ENCODE results near the gene OARD1. TPM values are rescaled to one million over a fixed set of nuclear protein-coding genes. Genes with fewer than 3 reads are reported as not detected.
A peak's percentile ranks its signal among the peaks of the same experiment; 100 is the strongest.

The OARD1 gene
- total and polyA plus RNA-seq, 2 of the 8 experiments (the other 6 are each of a cell fraction or from before 2014, with no cell fraction given): 16.8 to 35.8 TPM

DNA sequence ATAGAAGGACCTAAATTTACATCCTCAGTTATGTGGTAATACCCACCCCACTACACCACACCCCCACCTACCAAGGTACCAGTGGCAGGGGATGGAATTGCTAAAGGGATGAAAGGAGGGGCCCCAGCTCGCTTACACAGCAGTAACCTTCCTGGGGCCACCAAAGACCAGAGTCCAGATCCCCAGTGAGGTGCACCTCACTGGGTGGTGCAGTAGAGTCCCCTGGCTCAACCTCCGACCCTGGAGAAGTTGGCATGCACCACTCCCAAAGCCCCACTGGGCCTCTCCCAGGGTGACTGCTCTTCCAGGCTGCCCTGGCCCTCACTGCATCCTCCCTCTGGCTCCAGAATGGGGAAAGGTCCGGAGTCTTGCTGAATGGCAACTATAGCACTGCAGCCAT lies 34.0 kb downstream of the OARD1 start:
- Histone ChIP-seq H3K23me2 (ENCODE audit: low read depth, low read length) (no peaks in the 10 kb centered on the region), H3K27me3 (replicated peaks in 1 of 4; ENCODE audit: control insufficient read depth in 3 of 4, extremely low read depth in 1 of 4, insufficient read depth in 3 of 4, low read length in 3 of 4) (no peaks in the 10 kb centered on the region; a peak in 1 of 7 replicates), H3K23ac (ENCODE audit: insufficient read length) (no peak overlapping the region), H4K5ac (ENCODE audit: insufficient read length, low read depth, low read length) (no peak overlapping the region), H4K8ac (ENCODE audit: extremely low read depth, insufficient read depth, low read length) (no peak overlapping the region), H4K91ac (replicated peaks; ENCODE audit: insufficient read length, low read length) (no peak overlapping the region), H3K9ac (replicated peaks in 1 of 4; ENCODE audit: extremely low read depth in 1 of 4, low read depth in 3 of 4, low read length in 3 of 4) (no peak overlapping the region), H3K27ac (ENCODE audit: low read depth, low read length) (no peak overlapping the region), H4K20me1 (replicated peaks in 1 of 2; ENCODE audit: control insufficient read depth in 1 of 2, insufficient read depth in 2 of 2, low read length in 2 of 2) (no peaks in the 10 kb centered on the region), H3K79me1 (ENCODE audit: low read depth, low read length) (no peaks in the 10 kb centered on the region), H2AK5ac (ENCODE audit: low read depth, low read length) (no peak overlapping the region), H2BK5ac (ENCODE audit: low read depth, low read length) (no peak overlapping the region), H3K18ac (ENCODE audit: extremely low read depth, low read length) (no peak overlapping the region), H3K9me3 (ENCODE audit: insufficient read depth in 2 of 2, low read depth in 1 of 2, low read length in 1 of 2) (no peaks in the 10 kb centered on the region), H2AFZ (ENCODE audit: low read length) (no peak overlapping the region), H3K36me3 (ENCODE audit: control insufficient read depth in 2 of 4, insufficient read depth in 4 of 4, low read length in 3 of 4) (no peaks in the 10 kb centered on the region), H2BK15ac (ENCODE audit: low read length) (0 out of 2 replicates have a peak overlapping the region, but pooled peaks have one; percentile 9), H3K79me2 (ENCODE audit: control insufficient read depth in 1 of 2, insufficient read depth in 2 of 2, low read length in 2 of 2) (no peaks in the 10 kb centered on the region), H3K4me1 (replicated peaks in 1 of 4; ENCODE audit: control insufficient read depth in 3 of 4, insufficient read depth in 4 of 4, low read length in 3 of 4) (peaks cover 0 to 4% (median 3%) of the 10 kb centered on the region in 4 experiments; a peak in 6 of 7 replicates), H2BK12ac (ENCODE audit: low read depth, low read length) (no peak overlapping the region), H2BK20ac (ENCODE audit: low read length) (no peak overlapping the region), H2BK120ac (replicated peaks; ENCODE audit: low read depth, low read length) (no peak overlapping the region), H3K14ac (ENCODE audit: insufficient read length) (no peak overlapping the region), H3K4me3 (ENCODE audit: extremely low read depth in 1 of 4, insufficient read depth in 2 of 4, low read depth in 3 of 4, low read length in 4 of 4) (no peak overlapping the region), H3K4ac (replicated peaks; ENCODE audit: insufficient read length, low read depth, low read length) (no peak overlapping the region), H3K4me2 (ENCODE audit: insufficient read depth in 1 of 2, low read depth in 2 of 2, low read length in 2 of 2) (no peak overlapping the region), H3K56ac (replicated peaks; ENCODE audit: insufficient read length, low read depth, low read length) (no peak overlapping the region)
- POLR2A ChIA-PET (ENCODE audit: partially characterized antibody): interaction anchor here (1.9 kb wide), 1 partner anchor 10 kb away, joined by 9 read pairs; no protein-coding TSS in a partner anchor
- 91% methylated on average over 3 of the region's 3 CpGs; no CpG with 5 or more reads in 1 of the 2 experiments for WGBS, 2 experiments (ENCODE audit: extremely low coverage in 1 of 2, insufficient coverage in 1 of 2, insufficient read length in 1 of 2, insufficient replicate concordance in 2 of 2, low coverage in 1 of 2, low lambda C conversion rate in 2 of 2, missing lambda C conversion rate in 1 of 2)
- DNase-seq (ENCODE audit: low read depth in 1 of 2, low spot score in 2 of 2): no peak
- no peak for FAIRE-seq
- CTCF ChIA-PET (ENCODE audit: partially characterized antibody): interaction anchor here (0.9 to 6.0 kb wide), 15 partner anchors 8 to 1053 kb away, joined by 3 to 80 read pairs (median 5); partner anchors contain the start of gene APOBEC2
- TF ChIP-seq POLR2AphosphoS5 (IDR thresholded peaks at IDR 0.05; ENCODE audit: low read depth, low read length) (no peak), JUN (IDR thresholded peaks at IDR 0.05; ENCODE audit: low read depth, low read length) (no peak), TCF12 (IDR thresholded peaks at IDR 0.05; ENCODE audit: low read depth, low read length) (no peak), BCL11A (IDR thresholded peaks at IDR 0.05; ENCODE audit: low read depth in 2 of 2, low read length in 2 of 2) (no peak), ATF2 (IDR thresholded peaks at IDR 0.05; ENCODE audit: low read length) (no peak), RBBP5 (IDR thresholded peaks at IDR 0.05; ENCODE audit: borderline replicate concordance, low read depth, low read length) (no peak), SIRT6 (IDR thresholded peaks at IDR 0.05; ENCODE audit: low read length) (no peak), TAF1 (IDR thresholded peaks at IDR 0.05; ENCODE audit: low read depth, low read length) (no peak), BACH1 (IDR thresholded peaks at IDR 0.05; ENCODE audit: low read length) (no peak), CBX5 (IDR thresholded peaks at IDR 0.05; ENCODE audit: low read depth, low read length) (no peak), KDM4A (IDR thresholded peaks at IDR 0.05; ENCODE audit: low read depth, low read length, severe bottlenecking) (no peak)
